ENCODE measurements around the gene NMNAT2. TPM values are rescaled to one million over a fixed set of nuclear protein-coding genes. Genes with fewer than 3 reads are reported as not detected.

NMNAT2 gene
- total and polyA plus RNA-seq, 2 of the 4 experiments (the other 2 are of a cell fraction): 0.36 to 2.4 TPM

DNA sequence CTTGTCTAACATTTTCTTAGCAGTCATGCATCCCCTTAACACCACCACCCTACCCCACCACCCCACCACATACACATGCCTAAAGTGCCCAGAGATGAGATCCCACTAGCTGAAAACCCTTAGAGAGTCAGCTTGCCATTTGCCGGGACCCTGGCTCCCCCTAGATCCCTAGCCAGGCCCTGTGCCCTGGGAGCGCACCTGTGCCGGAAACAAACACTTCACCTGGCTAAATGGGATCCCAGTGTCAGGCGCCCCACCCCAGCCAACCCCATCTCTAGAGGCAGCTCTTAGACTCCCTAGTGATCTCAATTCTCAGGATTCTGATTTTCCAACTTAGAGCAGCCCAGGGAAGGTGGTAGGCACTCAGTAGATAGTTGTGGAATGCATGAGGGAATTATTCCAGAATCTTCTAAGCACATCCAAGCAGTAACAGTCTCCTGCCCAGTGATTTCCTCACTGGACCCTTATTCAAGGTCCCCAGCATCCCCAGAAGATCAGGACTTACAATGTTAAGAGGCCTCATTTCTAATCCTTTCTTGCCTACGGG is 126.9 kb downstream of the NMNAT2 start:
- intact Hi-C loops (cut with micrococcal nuclease): no loop called here
- Histone ChIP-seq H3K79me1 (ENCODE audit: low read depth in 1 of 2, low read length in 2 of 2) (no peaks in the 10 kb centered on the region), H3K18ac (ENCODE audit: low read depth, low read length) (peak overlapping the region; percentile 21; the same call in 1 of the 2 replicates), H3K27ac (ENCODE audit: insufficient read depth, low read length) (no peak overlapping the region), H3K14ac (replicated peaks; ENCODE audit: low read depth, low read length) (peak overlapping the region; percentile 64), H3K4me3 (ENCODE audit: insufficient read depth, low read depth, low read length) (no peak overlapping the region), H2BK120ac (ENCODE audit: low read depth, low read length) (peak overlapping the region; percentile 76), H3K4me1 (ENCODE audit: control insufficient read depth, insufficient read depth, low read length) (peaks cover 15% of the 10 kb centered on the region), H3K56ac (ENCODE audit: extremely low read depth, insufficient read depth, low read length) (no peak overlapping the region), H4K20me1 (ENCODE audit: insufficient read depth, low read length) (no peaks in the 10 kb centered on the region), H4K91ac (ENCODE audit: insufficient read depth, low read depth, low read length) (peak overlapping the region; percentile 48), H3K9me3 (ENCODE audit: control insufficient read depth, insufficient read depth, low read length) (0 out of 2 replicates have a peak, but pooled peaks cover 2% of the 10 kb centered on the region), H3K4me2 (ENCODE audit: low read depth, low read length) (no peak overlapping the region), H2AFZ (replicated peaks; ENCODE audit: low read length, poor library complexity) (peak overlapping the region; percentile 67), H4K8ac (ENCODE audit: low read depth in 2 of 2, low read length in 2 of 2) (peak overlapping the region in 1 of 2 experiments; percentile 67; a peak in 1 of 4 replicates), H2BK5ac (ENCODE audit: low read depth, low read length, poor library complexity, severe bottlenecking) (peak overlapping the region; percentile 18), H3K9me1 (ENCODE audit: insufficient read depth, low read length) (peaks cover 12% of the 10 kb centered on the region; the same call in 1 of the 2 replicates), H3K9ac (ENCODE audit: low read depth, low read length) (no peak overlapping the region), H4K5ac (ENCODE audit: low read depth, low read length) (no peak overlapping the region; the same call in 1 of the 2 replicates), H2AK5ac (ENCODE audit: low read depth, low read length) (peak overlapping the region; percentile 58; the same call in 1 of the 2 replicates), H3K4ac (ENCODE audit: low read depth, low read length) (peak overlapping the region; percentile 67), H2AK9ac (replicated peaks; ENCODE audit: low read depth, low read length, poor library complexity) (peak overlapping the region; percentile 80), H2BK20ac (ENCODE audit: low read depth, low read length) (peak overlapping the region; percentile 83), H3K27me3 (ENCODE audit: control insufficient read depth, insufficient read depth, low read length) (no peaks in the 10 kb centered on the region), H3K36me3 (ENCODE audit: control insufficient read depth, insufficient read depth, low read length) (no peaks in the 10 kb centered on the region), H3K23ac (ENCODE audit: low read depth, low read length) (0 out of 2 replicates have a peak overlapping the region, but pooled peaks have one; percentile 1), H2BK15ac (ENCODE audit: low read depth, low read length) (peak overlapping the region; percentile 67; the same call in 2 of the 3 replicates)
- BruUV-seq (replicated peaks): no TSS peak
- in situ Hi-C loops (cut with MboI; ENCODE audit: low sequenced_read_pairs): no loop called here
- no peak for DNase-seq
- no CpG with 5 or more reads among the region's 5 CpGs for WGBS, 2 experiments (ENCODE audit: extremely low coverage in 2 of 2, insufficient read length in 1 of 2)
- ChIA-PET POLR2A (ENCODE audit: unreplicated experiment) (no interaction called here), CTCF (no interaction called here)
- ATAC-seq (ENCODE audit: low read depth): peak; percentile 38; the same call in 1 of the 2 replicates
- TF ChIP-seq CEBPB (IDR thresholded peaks at IDR 0.05; ENCODE audit: low read depth, low read length) (no peak), NFE2L2 (IDR thresholded peaks at IDR 0.05; ENCODE audit: low read depth, low read length) (no peak), RAD21 (IDR thresholded peaks at IDR 0.05; ENCODE audit: low read length) (no peak), CTCF (conservative IDR thresholded peaks at IDR 0.05; ENCODE audit: low read depth, low read length) (no peak), ELK1 (IDR thresholded peaks at IDR 0.05; ENCODE audit: borderline replicate concordance, low read depth, low read length) (no peak), MXI1 (IDR thresholded peaks at IDR 0.05; ENCODE audit: borderline replicate concordance, low read depth, low read length) (no peak), BHLHE40 (IDR thresholded peaks at IDR 0.05; ENCODE audit: low read depth, low read length) (no peak), SMC3 (IDR thresholded peaks at IDR 0.05; ENCODE audit: low read depth, low read length) (no peak), RCOR1 (IDR thresholded peaks at IDR 0.05; ENCODE audit: insufficient replicate concordance, low read length) (no peak), CHD1 (IDR thresholded peaks at IDR 0.05; ENCODE audit: low read depth, low read length) (no peak), RFX5 (IDR thresholded peaks at IDR 0.05; ENCODE audit: low read depth, low read length) (no peak), POLR2A (IDR thresholded peaks at IDR 0.05; ENCODE audit: low read depth, low read length) (no peak), FOS (IDR thresholded peaks at IDR 0.05; ENCODE audit: low read depth, low read length) (no peak), MAZ (IDR thresholded peaks at IDR 0.05; ENCODE audit: borderline replicate concordance, low read depth, low read length) (no peak), MAFK (IDR thresholded peaks at IDR 0.05; ENCODE audit: low read depth, low read length) (no peak)
- TF ChIP-seq, protein P1, sequence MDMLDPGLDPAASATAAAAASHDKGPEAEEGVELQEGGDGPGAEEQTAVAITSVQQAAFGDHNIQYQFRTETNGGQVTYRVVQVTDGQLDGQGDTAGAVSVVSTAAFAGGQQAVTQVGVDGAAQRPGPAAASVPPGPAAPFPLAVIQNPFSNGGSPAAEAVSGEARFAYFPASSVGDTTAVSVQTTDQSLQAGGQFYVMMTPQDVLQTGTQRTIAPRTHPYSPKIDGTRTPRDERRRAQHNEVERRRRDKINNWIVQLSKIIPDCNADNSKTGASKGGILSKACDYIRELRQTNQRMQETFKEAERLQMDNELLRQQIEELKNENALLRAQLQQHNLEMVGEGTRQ (IDR thresholded peaks at IDR 0.05; ENCODE audit: low read depth, low read length): no peak
- dilution Hi-C loops (cut with HindIII; ENCODE audit: low sequenced_read_pairs, unreplicated experiment): no loop called here

All from IMR-90 (cell line).